ENCODE results near the gene ATP2C2.

- TF ChIP-seq FOXP2 (optimal IDR thresholded peaks at IDR 0.05; ENCODE audit: control extremely low read depth, extremely low read length, insufficient read depth) (no peak), EZH2 (IDR thresholded peaks at IDR 0.05) (no peak), POLR2AphosphoS5 (IDR thresholded peaks at IDR 0.05; ENCODE audit: borderline replicate concordance, low read depth, low read length) (no peak)
These were observed 118.4 kb downstream of the ATP2C2 start for GRCh38 chr16:84486551-84487235.
